HTERT RPE-1 (cell line): ENCODE data around the gene LUC7L.

Experiments
- in situ Hi-C: fragments of 300-500 bp; cut with MboI; formaldehyde crosslinking; loops from 4 replicates; pipeline ENCODE4 v1.14.3; 2020; ENCODE audit warnings: low sequenced_read_pairs

LUC7L gene

GRCh38 chr16:149024-149660 lies 80.1 kb downstream of the LUC7L start:
- in situ Hi-C loops = no loop called here

DNA sequence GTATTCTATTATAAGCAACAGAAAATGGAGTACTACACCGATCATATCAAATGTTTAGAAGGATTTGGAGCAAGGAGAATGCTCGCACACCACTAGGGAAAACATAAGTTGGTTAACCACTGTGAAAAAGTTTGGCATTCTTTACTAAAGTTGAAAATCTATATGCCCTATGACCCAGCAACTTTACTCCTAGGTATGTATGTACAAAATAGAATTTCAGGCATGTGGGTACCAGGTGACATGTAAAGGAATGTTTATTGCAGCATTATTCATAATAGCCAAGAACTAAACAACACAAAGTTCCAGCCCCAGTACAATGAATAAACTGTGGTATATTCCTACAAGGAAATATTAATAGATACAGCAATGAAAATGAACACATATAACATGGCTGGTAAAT lies 82.6 kb downstream of the LUC7L start:
- in situ Hi-C loops = no loop called here

DNA sequence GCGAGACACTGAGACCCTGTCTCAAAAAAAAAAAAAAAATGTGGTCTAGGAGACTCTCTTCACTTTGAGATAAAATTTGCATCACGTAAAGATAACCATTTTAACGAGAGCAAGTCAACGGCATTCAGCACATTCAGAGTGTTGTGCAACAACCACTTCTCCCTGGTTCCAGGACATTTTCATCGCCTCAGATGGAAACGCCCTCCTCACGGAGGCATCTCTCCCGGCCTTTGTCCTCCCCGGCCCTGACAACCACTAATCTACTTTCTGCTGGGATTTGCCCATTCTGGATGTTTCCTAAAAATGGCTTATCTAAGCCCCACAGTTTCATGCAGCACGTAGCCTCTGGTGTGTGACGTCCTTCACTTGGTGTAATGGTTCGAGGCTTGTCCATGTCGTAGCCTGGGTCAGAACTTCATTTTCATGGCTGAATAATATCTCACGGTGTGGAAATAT lies 84.4 kb downstream of the LUC7L start:
- in situ Hi-C loops = no loop called here

GRCh38 chr16:143456-143855 lies 85.8 kb downstream of the LUC7L start:
- in situ Hi-C loops = no loop called here

DNA sequence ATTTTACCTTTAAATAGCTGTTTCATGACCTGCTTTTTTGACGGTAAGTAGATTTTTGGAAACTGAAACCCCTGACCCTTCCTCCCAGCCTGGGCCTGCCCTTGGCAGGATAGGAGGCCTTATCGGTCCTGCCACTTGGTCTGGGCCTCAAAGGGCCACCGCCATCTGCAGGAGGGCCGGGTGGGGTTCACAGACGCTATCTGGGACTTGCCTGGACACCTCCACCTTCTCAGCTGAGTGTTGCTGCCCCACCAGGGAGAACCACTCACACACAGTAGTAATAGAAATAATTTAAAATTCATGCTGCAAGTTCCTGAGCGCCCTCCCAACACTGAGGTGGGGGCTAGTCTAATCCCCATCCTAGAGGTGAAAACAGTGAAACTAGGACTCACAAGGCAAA lies 86.2 kb downstream of the LUC7L start:
- in situ Hi-C loops = no loop called here

DNA sequence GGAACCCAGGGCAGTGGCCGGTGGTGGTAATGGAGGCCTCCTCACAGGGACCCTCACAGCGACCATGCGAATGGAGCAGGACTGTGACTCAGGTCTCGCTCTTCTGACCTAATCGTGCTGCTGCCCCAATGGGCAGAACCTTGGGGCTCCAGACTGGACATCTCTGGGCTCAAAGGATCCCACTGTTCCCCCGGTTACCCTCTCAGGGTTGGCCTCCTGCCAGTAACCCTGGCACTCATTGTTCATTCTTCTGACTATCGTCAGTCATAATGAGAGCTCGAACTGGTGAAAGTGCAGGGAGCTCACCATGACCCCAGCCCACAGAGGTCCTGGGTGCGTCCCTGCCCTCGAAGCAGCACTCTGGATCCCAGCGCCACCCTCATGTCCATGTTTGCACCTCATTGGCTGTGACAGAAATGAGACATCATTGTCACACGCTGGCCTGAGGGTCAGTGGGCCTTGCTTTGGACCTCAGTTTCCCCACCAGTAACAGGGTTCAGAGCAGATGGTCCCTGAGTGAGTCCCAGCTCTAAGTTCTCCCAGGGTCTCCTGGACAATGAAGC lies 86.8 kb downstream of the LUC7L start:
- in situ Hi-C loops = no loop called here

DNA sequence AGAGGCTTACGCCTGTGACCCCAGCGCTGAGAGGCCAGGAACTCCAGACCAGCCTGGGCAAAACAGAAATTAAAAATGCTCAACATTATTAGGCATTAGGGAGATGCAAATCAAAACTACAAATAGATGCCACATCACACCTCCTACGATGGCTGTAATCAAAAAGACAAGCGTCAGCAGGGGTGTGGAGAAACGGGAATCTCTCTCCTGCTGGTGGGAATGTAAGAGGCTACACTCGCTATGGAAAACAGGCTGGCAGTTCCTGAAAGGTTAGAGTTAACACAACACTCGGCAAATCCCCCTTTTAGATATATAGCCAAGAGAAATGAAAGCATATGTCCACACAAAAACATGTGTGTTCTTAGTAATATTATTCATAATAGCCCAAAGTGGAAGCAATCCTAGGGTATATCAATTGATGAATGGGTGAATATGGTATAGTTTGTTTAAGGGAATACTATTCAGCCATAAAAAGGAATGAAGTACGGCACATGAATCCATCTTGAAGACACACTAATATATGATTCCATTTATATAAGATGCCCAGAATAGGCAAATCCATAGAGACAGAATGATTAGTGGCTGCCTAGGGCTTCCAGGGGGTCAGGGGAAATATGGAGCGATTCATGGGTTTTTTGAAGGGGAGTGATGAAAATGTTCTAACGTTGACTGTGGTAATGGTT lies 88.9 kb downstream of the LUC7L start:
- in situ Hi-C loops = no loop called here
